Inflammatory macrophage treated with lipopolysaccharide for 4 hours (primary cell): ENCODE results near the gene CCDC187.

Experiments used
- DNase-seq: peaks from one replicate; pipeline ENCODE4 v3.0.0-alpha.2; 2020

CCDC187 gene

GRCh38 chr9:136222906-136223285 is 81.0 kb downstream of the CCDC187 start:
- DNase-seq = no peak

- no peak for DNase-seq
These were observed 81.6 kb downstream of the CCDC187 start for GRCh38 chr9:136222166-136222905.

GRCh38 chr9:136220017-136220729 is 83.7 kb downstream of the CCDC187 start:
- no peak for DNase-seq

GRCh38 chr9:136219276-136219675 is 84.6 kb downstream of the CCDC187 start:
- no peak for DNase-seq

- DNase-seq = no peak
These were observed 85.2 kb downstream of the CCDC187 start for GRCh38 chr9:136218673-136219072.

GRCh38 chr9:136218271-136218670 is 85.6 kb downstream of the CCDC187 start:
- no peak for DNase-seq

- no peak for DNase-seq
These were observed 87.2 kb downstream of the CCDC187 start for GRCh38 chr9:136216541-136217244.

GRCh38 chr9:136213733-136214132 is 90.2 kb downstream of the CCDC187 start:
- DNase-seq = no peak

GRCh38 chr9:136212345-136212950 is 91.4 kb downstream of the CCDC187 start:
- DNase-seq = no peak

- DNase-seq = no peak
These were observed 92.2 kb downstream of the CCDC187 start for GRCh38 chr9:136211441-136212344.

GRCh38 chr9:136211006-136211405 is 92.9 kb downstream of the CCDC187 start:
- DNase-seq = no peak

- no peak for DNase-seq
These were observed 93.6 kb downstream of the CCDC187 start for GRCh38 chr9:136210276-136210675.

- no peak for DNase-seq
These were observed 94.1 kb downstream of the CCDC187 start for GRCh38 chr9:136209786-136210185.

GRCh38 chr9:136209232-136209631 is 94.7 kb downstream of the CCDC187 start:
- DNase-seq = no peak

GRCh38 chr9:136208675-136209074 is 95.2 kb downstream of the CCDC187 start:
- DNase-seq = no peak

GRCh38 chr9:136207616-136208015 is 96.3 kb downstream of the CCDC187 start:
- no peak for DNase-seq

GRCh38 chr9:136206602-136207275 is 97.2 kb downstream of the CCDC187 start:
- no peak for DNase-seq

- no peak for DNase-seq
These were observed 98.2 kb downstream of the CCDC187 start for GRCh38 chr9:136205707-136205992.

GRCh38 chr9:136204838-136205706 is 98.8 kb downstream of the CCDC187 start, which contains the start of gene LHX3:
TSS of gene LHX3 (minus strand) at chr9:136205128. CDS start at chr9:136205012, 116 bp downstream.
- no peak for DNase-seq

GRCh38 chr9:136204145-136204805 is 99.6 kb downstream of the CCDC187 start:
- DNase-seq = no peak
